T-helper 17 cell (primary cell): ENCODE data around the gene PHF3. TPM values are rescaled to one million over a fixed set of nuclear protein-coding genes. Genes with fewer than 3 reads are reported as not detected.

Source experiments
- total RNA-seq, 4 donors: library from RNA in 2 of 4; stranded (reverse) in 2 of 4; gene quantifications; one replicate each; pipeline ENCODE4 v1.2.3 and lab custom pipeline; 2022 to 2026

Gene PHF3
- total RNA-seq, 2 donors from 2014 or later = 87.6 to 88.3 TPM

Other genes with a start within 250 kb of the PHF3 start
- gene PTP4A1, start 63.3 kb upstream of the PHF3 start, total RNA-seq = 100 to 1,000 TPM; 112 to 129 TPM